Activated CD4-positive, alpha-beta T cell treated with anti-CD3 and anti-CD28 coated beads for 36 hours (primary cell): ENCODE results near the gene ESYT2. TPM values are rescaled to one million over a fixed set of nuclear protein-coding genes. Genes with fewer than 3 reads are reported as not detected.
A peak's percentile ranks its signal among the peaks of the same experiment; 100 is the strongest.

Experiments used
- ATAC-seq: fragments of 200-7000 bp; cut with Tn5 transposase; one replicate; pipeline ENCODE4 v1.10.0; 2021; ENCODE audit warnings: mild to moderate bottlenecking, moderate library complexity
- CTCF ChIA-PET: fragments of 350-600 bp; sonication (Branson Sonifier 250); formaldehyde crosslinking; loops from one replicate; lab custom pipeline; 2021; ENCODE audit warnings: antibody characterized with exemption; lab: Charles Lee
- POLR2A ChIA-PET: fragments of 350-600 bp; sonication (Branson Sonifier 250); formaldehyde crosslinking; loops from one replicate; lab custom pipeline; 2021; ENCODE audit warnings: antibody characterized with exemption, inconsistent platforms; lab: Charles Lee
- DNase-seq: peaks from one replicate; pipeline ENCODE4 v3.0.0-alpha.2; 2020
- H3K27ac Mint-ChIP-seq: one replicate; pipeline ENCODE4 v1.8.0; 2021; ENCODE audit warnings: mixed read lengths
- H3K27me3 Mint-ChIP-seq: one replicate; pipeline ENCODE4 v1.8.0; 2021; ENCODE audit warnings: mixed read lengths
- H3K36me3 Mint-ChIP-seq: one replicate; pipeline ENCODE4 v1.8.0; 2021; ENCODE audit warnings: low read depth, mixed read lengths
- H3K4me1 Mint-ChIP-seq: one replicate; pipeline ENCODE4 v1.8.0; 2021; ENCODE audit warnings: mixed read lengths
- H3K4me3 Mint-ChIP-seq: one replicate; pipeline ENCODE4 v1.8.0; 2021; ENCODE audit warnings: mild to moderate bottlenecking, moderate library complexity, mixed read lengths
- H3K9me3 Mint-ChIP-seq: one replicate; pipeline ENCODE4 v1.8.0; 2021; ENCODE audit warnings: low read depth, mixed read lengths
- intact Hi-C, 2 experiments: fragments of 100-400 bp; cut with DNase I in 1 of 2; cut with micrococcal nuclease in 1 of 2; formaldehyde crosslinking; loops; one replicate each; pipeline versions ENCODE4 v1.14.2 to v1.15.1; 2022 to 2024; cut with DNase I, micrococcal nuclease
- total RNA-seq, 2 experiments: library from RNA; stranded (reverse); gene quantifications; one replicate each; pipeline ENCODE4 v1.2.3, GENCODE V29; 2021

Gene ESYT2
- total RNA-seq, 2 experiments from 2014 or later = 68.5 to 73.7 TPM

GRCh38 chr7:158812684-158813083 lies 16.6 kb downstream of the ESYT2 start:
- Mint-ChIP-seq H3K4me1 (peaks cover 86% of the 10 kb centered on the region), H3K36me3 (peaks cover 55% of the 10 kb centered on the region), H3K27me3 (no peaks in the 10 kb centered on the region), H3K27ac (peak overlapping the region; percentile 98), H3K4me3 (peak overlapping the region; percentile 60), H3K9me3 (peaks cover 2% of the 10 kb centered on the region)
- intact Hi-C loops = loop anchor here in 1 of 2 experiments (1.0 to 2.0 kb wide), 2 partner anchors 16 to 44 kb away; partner anchors contain the start of genes DYNC2I1 and ESYT2
- POLR2A ChIA-PET = interaction anchor here (1.2 to 1.3 kb wide), 2 partner anchors 11 to 16 kb away, joined by 3 to 6 read pairs; partner anchors contain the start of gene ESYT2
- DNase-seq (peak; percentile 78), ATAC-seq (peak; percentile 30)
- CTCF ChIA-PET = interaction anchor here (0.8 to 1.1 kb wide), 3 partner anchors 12 to 33 kb away, joined by 3 to 4 read pairs (median 3); no protein-coding TSS in a partner anchor

GRCh38 chr7:158811894-158812293 lies 17.4 kb downstream of the ESYT2 start:
- POLR2A ChIA-PET = interaction anchor here (1.2 to 1.4 kb wide), 3 partner anchors 8 to 156 kb away, joined by 3 to 7 read pairs (median 5); partner anchors contain the start of gene ESYT2
- peak overlapping the region; percentile 60 for H3K4me3 Mint-ChIP-seq

GRCh38 chr7:158811461-158811860 lies 17.8 kb downstream of the ESYT2 start:
- peaks cover 49% of the 10 kb centered on the region for H3K36me3 Mint-ChIP-seq
- POLR2A ChIA-PET = interaction anchor here (0.6 to 1.4 kb wide), 5 partner anchors 8 to 155 kb away, joined by 3 to 7 read pairs (median 5); partner anchors contain the start of gene ESYT2
- H3K4me1 Mint-ChIP-seq = peaks cover 75% of the 10 kb centered on the region
- intact Hi-C loops = loop anchor here (1.0 kb wide), 2 partner anchors 10 to 18 kb away; partner anchors contain the start of gene ESYT2 (in 1 of the 2)
- peaks cover 2% of the 10 kb centered on the region for H3K9me3 Mint-ChIP-seq
- CTCF ChIA-PET = interaction anchor here (0.6 to 1.6 kb wide), 3 partner anchors 10 to 36 kb away, joined by 3 to 5 read pairs (median 3); no protein-coding TSS in a partner anchor
- ATAC-seq (peak; percentile 70), DNase-seq (peak; percentile 85)
- H3K27ac Mint-ChIP-seq = peak overlapping the region; percentile 98
- H3K27me3 Mint-ChIP-seq = no peaks in the 10 kb centered on the region
- H3K4me3 Mint-ChIP-seq = peak overlapping the region; percentile 42

More at GRCh38 chr7:158811894-158812293, 17.4 kb downstream of the ESYT2 start:
- Mint-ChIP-seq H3K9me3 (peaks cover 2% of the 10 kb centered on the region), H3K36me3 (peaks cover 50% of the 10 kb centered on the region), H3K27me3 (no peaks in the 10 kb centered on the region), H3K4me1 (peaks cover 79% of the 10 kb centered on the region), H3K27ac (peak overlapping the region; percentile 98)
- ATAC-seq = peak; percentile 6
- CTCF ChIA-PET = interaction anchor here (0.6 to 1.6 kb wide), 3 partner anchors 10 to 36 kb away, joined by 3 to 5 read pairs (median 3); no protein-coding TSS in a partner anchor
- intact Hi-C loops = loop anchor here (1.0 to 2.0 kb wide), 4 partner anchors 9 to 44 kb away; partner anchors contain the start of genes ESYT2 (in 2 of the 2) and DYNC2I1 (in 1 of the 2)
- no peak for DNase-seq

- H3K36me3 Mint-ChIP-seq = peaks cover 53% of the 10 kb centered on the region
- intact Hi-C loops = loop anchor here (1.0 kb wide), 2 partner anchors 10 to 18 kb away; partner anchors contain the start of gene ESYT2 (in 1 of the 2)
- ChIA-PET POLR2A (interaction anchor here (0.6 to 1.4 kb wide), 4 partner anchors 9 to 155 kb away, joined by 3 to 7 read pairs (median 5); no protein-coding TSS in a partner anchor), CTCF (interaction anchor here (1.2 to 1.6 kb wide), 2 partner anchors 13 to 37 kb away, joined by 3 to 5 read pairs; no protein-coding TSS in a partner anchor)
- H3K27ac Mint-ChIP-seq = peak overlapping the region; percentile 98
- DNase-seq (no peak), ATAC-seq (no peak)
- H3K9me3 Mint-ChIP-seq = peaks cover 2% of the 10 kb centered on the region
- H3K27me3 Mint-ChIP-seq = no peaks in the 10 kb centered on the region
- H3K4me3 Mint-ChIP-seq = no peak overlapping the region
- peaks cover 69% of the 10 kb centered on the region for H3K4me1 Mint-ChIP-seq
Measured at GRCh38 chr7:158810846-158811245, 18.5 kb downstream of the ESYT2 start.

- peaks cover 58% of the 10 kb centered on the region for H3K36me3 Mint-ChIP-seq
- intact Hi-C loops = loop anchor here in 1 of 2 experiments (2.0 kb wide), 1 partner anchor 55 kb away; no protein-coding TSS in a partner anchor
Measured at GRCh38 chr7:158809596-158809995, 19.7 kb downstream of the ESYT2 start.

GRCh38 chr7:158808126-158808525 lies 21.2 kb downstream of the ESYT2 start:
- no peaks in the 10 kb centered on the region for H3K27me3 Mint-ChIP-seq
- POLR2A ChIA-PET = no interaction called here
- peaks cover 65% of the 10 kb centered on the region for H3K36me3 Mint-ChIP-seq
- peaks cover 6% of the 10 kb centered on the region for H3K9me3 Mint-ChIP-seq
- H3K4me1 Mint-ChIP-seq = peaks cover 62% of the 10 kb centered on the region
- H3K4me3 Mint-ChIP-seq = no peak overlapping the region
- ATAC-seq (no peak), DNase-seq (no peak)
- intact Hi-C loops = loop anchor here in 1 of 2 experiments (2.0 kb wide), 1 partner anchor 57 kb away; no protein-coding TSS in a partner anchor
- CTCF ChIA-PET = interaction anchor here (0.9 to 1.2 kb wide), 3 partner anchors 13 to 25 kb away, joined by 3 read pairs; no protein-coding TSS in a partner anchor
- H3K27ac Mint-ChIP-seq = no peak overlapping the region

More at GRCh38 chr7:158809596-158809995, 19.7 kb downstream of the ESYT2 start:
- ATAC-seq (peak; percentile 33), DNase-seq (peak; percentile 53)
- H3K4me1 Mint-ChIP-seq = peaks cover 67% of the 10 kb centered on the region
- POLR2A ChIA-PET = interaction anchor here (0.7 to 1.3 kb wide), 4 partner anchors 10 to 62 kb away, joined by 3 to 7 read pairs (median 4); no protein-coding TSS in a partner anchor
- peaks cover 3% of the 10 kb centered on the region for H3K9me3 Mint-ChIP-seq
- CTCF ChIA-PET = no interaction called here
- no peaks in the 10 kb centered on the region for H3K27me3 Mint-ChIP-seq
- peak overlapping the region; percentile 40 for H3K4me3 Mint-ChIP-seq
- H3K27ac Mint-ChIP-seq = peak overlapping the region; percentile 96

- Mint-ChIP-seq H3K27me3 (no peaks in the 10 kb centered on the region), H3K4me1 (peaks cover 58% of the 10 kb centered on the region), H3K36me3 (peaks cover 56% of the 10 kb centered on the region), H3K9me3 (peaks cover 6% of the 10 kb centered on the region), H3K27ac (no peak overlapping the region), H3K4me3 (no peak overlapping the region)
- no peak for DNase-seq
- ATAC-seq = no peak
- intact Hi-C loops = no loop called here
- ChIA-PET POLR2A (no interaction called here), CTCF (interaction anchor here (1.0 to 1.5 kb wide), 2 partner anchors 12 to 18 kb away, joined by 3 to 6 read pairs; no protein-coding TSS in a partner anchor)
Measured at GRCh38 chr7:158805937-158806336, 23.4 kb downstream of the ESYT2 start.

- intact Hi-C loops = no loop called here
- no peak overlapping the region for H3K4me3 Mint-ChIP-seq
- peak overlapping the region; percentile 51 for H3K27ac Mint-ChIP-seq
- H3K27me3 Mint-ChIP-seq = no peaks in the 10 kb centered on the region
- DNase-seq (no peak), ATAC-seq (no peak)
- peaks cover 53% of the 10 kb centered on the region for H3K36me3 Mint-ChIP-seq
- ChIA-PET CTCF (interaction anchor here (1.0 kb wide), 1 partner anchor 9 kb away, joined by 3 read pairs; no protein-coding TSS in a partner anchor), POLR2A (no interaction called here)
- H3K4me1 Mint-ChIP-seq = peaks cover 57% of the 10 kb centered on the region
- H3K9me3 Mint-ChIP-seq = peaks cover 6% of the 10 kb centered on the region
Measured at GRCh38 chr7:158805414-158805813, 23.9 kb downstream of the ESYT2 start.

GRCh38 chr7:158804335-158804734 lies 25.0 kb downstream of the ESYT2 start:
- no peak for ATAC-seq
- POLR2A ChIA-PET = no interaction called here
- Mint-ChIP-seq H3K4me1 (peaks cover 50% of the 10 kb centered on the region), H3K27ac (peak overlapping the region; percentile 55), H3K36me3 (peaks cover 46% of the 10 kb centered on the region), H3K4me3 (no peak overlapping the region), H3K27me3 (no peaks in the 10 kb centered on the region), H3K9me3 (peaks cover 5% of the 10 kb centered on the region)
- CTCF ChIA-PET = interaction anchor here (0.6 to 1.0 kb wide), 2 partner anchors 10 to 188 kb away, joined by 3 read pairs; no protein-coding TSS in a partner anchor
- intact Hi-C loops = no loop called here
- DNase-seq = no peak

GRCh38 chr7:158803367-158803969 lies 25.8 kb downstream of the ESYT2 start:
- intact Hi-C loops = no loop called here
- DNase-seq (no peak), ATAC-seq (no peak)
- CTCF ChIA-PET = no interaction called here
- H3K36me3 Mint-ChIP-seq = peaks cover 41% of the 10 kb centered on the region
- no peaks in the 10 kb centered on the region for H3K27me3 Mint-ChIP-seq
- peaks cover 52% of the 10 kb centered on the region for H3K4me1 Mint-ChIP-seq
- POLR2A ChIA-PET = no interaction called here
- H3K9me3 Mint-ChIP-seq = peaks cover 5% of the 10 kb centered on the region
- peak overlapping the region; percentile 1 for H3K4me3 Mint-ChIP-seq
- peak overlapping the region; percentile 58 for H3K27ac Mint-ChIP-seq
